Measurements from ENCODE around the gene SNX8. TPM values are rescaled to one million over a fixed set of nuclear protein-coding genes. Genes with fewer than 3 reads are reported as not detected.

The SNX8 gene
- total and polyA plus RNA-seq, 2 of the 13 experiments (the other 11 are each of a cell fraction or from before 2014, with no cell fraction given): 20.6 to 45.2 TPM

DNA sequence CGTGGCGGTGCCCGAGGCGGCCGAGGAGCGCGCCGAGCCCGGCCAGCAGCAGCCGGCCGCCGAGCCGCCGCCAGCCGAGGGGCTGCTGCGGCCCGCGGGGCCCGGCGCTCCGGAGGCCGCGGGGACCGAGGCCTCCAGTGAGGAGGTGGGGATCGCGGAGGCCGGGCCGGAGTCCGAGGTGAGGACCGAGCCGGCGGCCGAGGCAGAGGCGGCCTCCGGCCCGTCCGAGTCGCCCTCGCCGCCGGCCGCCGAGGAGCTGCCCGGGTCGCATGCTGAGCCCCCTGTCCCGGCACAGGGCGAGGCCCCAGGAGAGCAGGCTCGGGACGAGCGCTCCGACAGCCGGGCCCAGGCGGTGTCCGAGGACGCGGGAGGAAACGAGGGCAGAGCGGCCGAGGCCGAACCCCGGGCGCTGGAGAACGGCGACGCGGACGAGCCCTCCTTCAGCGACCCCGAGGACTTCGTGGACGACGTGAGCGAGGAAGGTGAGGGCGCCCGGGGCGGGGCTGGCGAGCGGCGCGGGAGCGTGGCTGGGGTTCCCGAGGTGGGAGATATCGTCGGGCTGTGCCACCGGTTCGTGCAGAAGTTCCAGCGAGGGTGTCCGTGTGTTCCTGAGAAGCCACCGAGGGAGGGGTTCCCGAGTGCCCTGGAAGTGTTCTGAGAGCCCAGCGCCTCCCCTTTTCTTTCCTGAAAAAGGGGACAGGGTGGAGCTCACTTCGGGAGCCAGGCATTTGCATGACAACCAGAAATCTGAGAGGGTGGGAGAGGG is 40.9 kb upstream of the SNX8 start (continued):
- TF ChIP-seq, protein P1, sequence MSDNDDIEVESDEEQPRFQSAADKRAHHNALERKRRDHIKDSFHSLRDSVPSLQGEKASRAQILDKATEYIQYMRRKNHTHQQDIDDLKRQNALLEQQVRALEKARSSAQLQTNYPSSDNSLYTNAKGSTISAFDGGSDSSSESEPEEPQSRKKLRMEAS (IDR thresholded peaks at IDR 0.05): 0 out of 2 replicates have a peak, but pooled peaks have one; percentile 18
- TF ChIP-seq ZNF333 (CRISPR knock-in tag; IDR thresholded peaks at IDR 0.05; ENCODE audit: borderline replicate concordance) (peak; percentile 70; the same call in 1 of the 2 replicates), NCOA1 (CRISPR knock-in tag; IDR thresholded peaks at IDR 0.05) (peak; percentile 9; the same call in 1 of the 2 replicates), SMARCE1 (IDR thresholded peaks at IDR 0.05; ENCODE audit: borderline replicate concordance) (no peak), ZNF235 (CRISPR knock-in tag; IDR thresholded peaks at IDR 0.05; ENCODE audit: borderline replicate concordance) (0 out of 2 replicates have a peak, but pooled peaks have one; percentile 24), ZNF143 (CRISPR knock-in tag; IDR thresholded peaks at IDR 0.05) (0 out of 2 replicates have a peak, but pooled peaks have one; percentile 47), SNAPC2 (CRISPR knock-in tag; IDR thresholded peaks at IDR 0.05) (no peak; the same call in 1 of the 2 replicates)
- TF ChIP-seq, protein P2, sequence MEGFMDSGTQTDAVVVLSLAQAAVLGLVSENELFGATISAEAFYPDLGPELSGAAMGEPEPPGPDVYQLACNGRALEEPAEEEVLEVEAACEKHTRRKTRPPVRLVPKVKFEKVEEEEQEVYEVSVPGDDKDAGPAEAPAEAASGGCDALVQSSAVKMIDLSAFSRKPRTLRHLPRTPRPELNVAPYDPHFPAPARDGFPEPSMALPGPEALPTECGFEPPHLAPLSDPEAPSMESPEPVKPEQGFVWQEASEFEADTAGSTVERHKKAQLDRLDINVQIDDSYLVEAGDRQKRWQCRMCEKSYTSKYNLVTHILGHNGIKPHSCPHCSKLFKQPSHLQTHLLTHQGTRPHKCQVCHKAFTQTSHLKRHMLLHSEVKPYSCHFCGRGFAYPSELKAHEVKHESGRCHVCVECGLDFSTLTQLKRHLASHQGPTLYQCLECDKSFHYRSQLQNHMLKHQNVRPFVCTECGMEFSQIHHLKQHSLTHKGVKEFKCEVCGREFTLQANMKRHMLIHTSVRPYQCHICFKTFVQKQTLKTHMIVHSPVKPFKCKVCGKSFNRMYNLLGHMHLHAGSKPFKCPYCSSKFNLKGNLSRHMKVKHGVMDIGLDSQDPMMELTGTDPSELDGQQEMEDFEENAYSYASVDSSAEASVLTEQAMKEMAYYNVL (CRISPR knock-in tag; IDR thresholded peaks at IDR 0.05; ENCODE audit: borderline replicate concordance): no peak
- TF ChIP-seq, protein P3, sequence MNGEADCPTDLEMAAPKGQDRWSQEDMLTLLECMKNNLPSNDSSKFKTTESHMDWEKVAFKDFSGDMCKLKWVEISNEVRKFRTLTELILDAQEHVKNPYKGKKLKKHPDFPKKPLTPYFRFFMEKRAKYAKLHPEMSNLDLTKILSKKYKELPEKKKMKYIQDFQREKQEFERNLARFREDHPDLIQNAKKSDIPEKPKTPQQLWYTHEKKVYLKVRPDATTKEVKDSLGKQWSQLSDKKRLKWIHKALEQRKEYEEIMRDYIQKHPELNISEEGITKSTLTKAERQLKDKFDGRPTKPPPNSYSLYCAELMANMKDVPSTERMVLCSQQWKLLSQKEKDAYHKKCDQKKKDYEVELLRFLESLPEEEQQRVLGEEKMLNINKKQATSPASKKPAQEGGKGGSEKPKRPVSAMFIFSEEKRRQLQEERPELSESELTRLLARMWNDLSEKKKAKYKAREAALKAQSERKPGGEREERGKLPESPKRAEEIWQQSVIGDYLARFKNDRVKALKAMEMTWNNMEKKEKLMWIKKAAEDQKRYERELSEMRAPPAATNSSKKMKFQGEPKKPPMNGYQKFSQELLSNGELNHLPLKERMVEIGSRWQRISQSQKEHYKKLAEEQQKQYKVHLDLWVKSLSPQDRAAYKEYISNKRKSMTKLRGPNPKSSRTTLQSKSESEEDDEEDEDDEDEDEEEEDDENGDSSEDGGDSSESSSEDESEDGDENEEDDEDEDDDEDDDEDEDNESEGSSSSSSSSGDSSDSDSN (CRISPR knock-in tag; IDR thresholded peaks at IDR 0.05): peak; percentile 51; the same call in 1 of the 2 replicates
- TF ChIP-seq, protein P4, sequence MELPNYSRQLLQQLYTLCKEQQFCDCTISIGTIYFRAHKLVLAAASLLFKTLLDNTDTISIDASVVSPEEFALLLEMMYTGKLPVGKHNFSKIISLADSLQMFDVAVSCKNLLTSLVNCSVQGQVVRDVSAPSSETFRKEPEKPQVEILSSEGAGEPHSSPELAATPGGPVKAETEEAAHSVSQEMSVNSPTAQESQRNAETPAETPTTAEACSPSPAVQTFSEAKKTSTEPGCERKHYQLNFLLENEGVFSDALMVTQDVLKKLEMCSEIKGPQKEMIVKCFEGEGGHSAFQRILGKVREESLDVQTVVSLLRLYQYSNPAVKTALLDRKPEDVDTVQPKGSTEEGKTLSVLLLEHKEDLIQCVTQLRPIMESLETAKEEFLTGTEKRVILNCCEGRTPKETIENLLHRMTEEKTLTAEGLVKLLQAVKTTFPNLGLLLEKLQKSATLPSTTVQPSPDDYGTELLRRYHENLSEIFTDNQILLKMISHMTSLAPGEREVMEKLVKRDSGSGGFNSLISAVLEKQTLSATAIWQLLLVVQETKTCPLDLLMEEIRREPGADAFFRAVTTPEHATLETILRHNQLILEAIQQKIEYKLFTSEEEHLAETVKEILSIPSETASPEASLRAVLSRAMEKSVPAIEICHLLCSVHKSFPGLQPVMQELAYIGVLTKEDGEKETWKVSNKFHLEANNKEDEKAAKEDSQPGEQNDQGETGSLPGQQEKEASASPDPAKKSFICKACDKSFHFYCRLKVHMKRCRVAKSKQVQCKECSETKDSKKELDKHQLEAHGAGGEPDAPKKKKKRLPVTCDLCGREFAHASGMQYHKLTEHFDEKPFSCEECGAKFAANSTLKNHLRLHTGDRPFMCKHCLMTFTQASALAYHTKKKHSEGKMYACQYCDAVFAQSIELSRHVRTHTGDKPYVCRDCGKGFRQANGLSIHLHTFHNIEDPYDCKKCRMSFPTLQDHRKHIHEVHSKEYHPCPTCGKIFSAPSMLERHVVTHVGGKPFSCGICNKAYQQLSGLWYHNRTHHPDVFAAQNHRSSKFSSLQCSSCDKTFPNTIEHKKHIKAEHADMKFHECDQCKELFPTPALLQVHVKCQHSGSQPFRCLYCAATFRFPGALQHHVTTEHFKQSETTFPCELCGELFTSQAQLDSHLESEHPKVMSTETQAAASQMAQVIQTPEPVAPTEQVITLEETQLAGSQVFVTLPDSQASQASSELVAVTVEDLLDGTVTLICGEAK (IDR thresholded peaks at IDR 0.05): no peak
- TF ChIP-seq, protein P4 (CRISPR knock-in tag; IDR thresholded peaks at IDR 0.05): peak; percentile 25; the same call in 1 of the 2 replicates
- TF ChIP-seq, protein P5, sequence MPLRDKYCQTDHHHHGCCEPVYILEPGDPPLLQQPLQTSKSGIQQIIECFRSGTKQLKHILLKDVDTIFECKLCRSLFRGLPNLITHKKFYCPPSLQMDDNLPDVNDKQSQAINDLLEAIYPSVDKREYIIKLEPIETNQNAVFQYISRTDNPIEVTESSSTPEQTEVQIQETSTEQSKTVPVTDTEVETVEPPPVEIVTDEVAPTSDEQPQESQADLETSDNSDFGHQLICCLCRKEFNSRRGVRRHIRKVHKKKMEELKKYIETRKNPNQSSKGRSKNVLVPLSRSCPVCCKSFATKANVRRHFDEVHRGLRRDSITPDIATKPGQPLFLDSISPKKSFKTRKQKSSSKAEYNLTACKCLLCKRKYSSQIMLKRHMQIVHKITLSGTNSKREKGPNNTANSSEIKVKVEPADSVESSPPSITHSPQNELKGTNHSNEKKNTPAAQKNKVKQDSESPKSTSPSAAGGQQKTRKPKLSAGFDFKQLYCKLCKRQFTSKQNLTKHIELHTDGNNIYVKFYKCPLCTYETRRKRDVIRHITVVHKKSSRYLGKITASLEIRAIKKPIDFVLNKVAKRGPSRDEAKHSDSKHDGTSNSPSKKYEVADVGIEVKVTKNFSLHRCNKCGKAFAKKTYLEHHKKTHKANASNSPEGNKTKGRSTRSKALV (CRISPR knock-in tag; IDR thresholded peaks at IDR 0.05): no peak

All from HepG2 (cell line).